ENCODE results near the gene PDIA2.

Gene PDIA2

GRCh38 chr16:336269-336668 lies 53.3 kb downstream of the PDIA2 start:
- H3K4me3 ChIP-seq (ENCODE audit: low read depth, low read length) = no peak overlapping the region
- no peaks in the 10 kb centered on the region for H3K27me3 ChIP-seq (ENCODE audit: insufficient read depth, low read depth, severe bottlenecking)
- H3K36me3 ChIP-seq = no peaks in the 10 kb centered on the region
- H3K9me3 ChIP-seq (ENCODE audit: severe bottlenecking) = no peaks in the 10 kb centered on the region
- no peak for DNase-seq
- TF ChIP-seq CTCF (IDR thresholded peaks at IDR 0.05; ENCODE audit: low read depth, low read length) = no peak
- no peak overlapping the region for H3K27ac ChIP-seq

Data from WERI-Rb-1 (cell line).